Omental fat pad (tissue), 4 donors: ENCODE measurements around the gene TAF11L4. TPM values are rescaled to one million over a fixed set of nuclear protein-coding genes. Genes with fewer than 3 reads are reported as not detected.
"Not testable (repeated sequence)": the region's sequence is repeated elsewhere in the genome, so short reads cannot be mapped to it uniquely, and the experiment has no call there.

Source experiments
- ATAC-seq: fragments of 150-250 bp; one replicate; pipeline ENCODE4 v1.9.1; 2016; ENCODE audit warnings: mild to moderate bottlenecking, moderate library complexity; ENCODE audit not compliant: low FRiP score
- DNase-seq: peaks from one replicate; pipeline ENCODE4 v3.0.0-alpha.2; 2019; ENCODE audit warnings: low spot score
- CTCF ChIP-seq, 3 donors: fragments of 450-650 bp; IDR thresholded peaks; one replicate each; pipeline ENCODE4 v1.5.1; 2016 to 2017; ENCODE audit warnings: antibody characterized with exemption in 3 of 3, mild to moderate bottlenecking in 3 of 3, moderate library complexity in 2 of 3
- small RNA-seq: library from RNA; depleted of rRNA; stranded (forward); fragments of <200 nt; gene quantifications from one replicate; pipeline ENCODE3, GENCODE V24; 2016
- total RNA-seq, 4 donors: library from RNA; depleted of rRNA; stranded (reverse); fragments of >200 nt; gene quantifications; one replicate each; pipeline ENCODE4 v1.1.0, GENCODE V29; 2016

The TAF11L4 gene
- total RNA-seq, 4 donors from 2014 or later: not detected

- ATAC-seq: no peak
- no peak for TF ChIP-seq CTCF (IDR thresholded peaks at IDR 0.05)
- no peak for DNase-seq
Measured at GRCh38 chr5:17492770-17493169, 28.8 kb upstream of the TAF11L4 start.

GRCh38 chr5:17497446-17497845 is 24.2 kb upstream of the TAF11L4 start:
- ATAC-seq: no peak
- no peak for TF ChIP-seq CTCF (IDR thresholded peaks at IDR 0.05)

GRCh38 chr5:17497931-17498330 is 23.7 kb upstream of the TAF11L4 start, which contains the start of gene TAF11L2:
Gene TAF11L2, plus strand, starts transcription at chr5:17498231.
- DNase-seq, ATAC-seq: not testable (repeated sequence)

More at GRCh38 chr5:17497446-17497845, 24.2 kb upstream of the TAF11L4 start:
- no peak for DNase-seq

- no peak for ATAC-seq
- TF ChIP-seq CTCF (IDR thresholded peaks at IDR 0.05): no peak
Measured at GRCh38 chr5:17511775-17512325, 9.8 kb upstream of the TAF11L4 start.

GRCh38 chr5:17517526-17517925 is 4.1 kb upstream of the TAF11L4 start:
- DNase-seq, ATAC-seq: not testable (repeated sequence)

More at GRCh38 chr5:17511775-17512325, 9.8 kb upstream of the TAF11L4 start:
- no peak for DNase-seq

GRCh38 chr5:17518067-17518466 is 3.5 kb upstream of the TAF11L4 start, which contains the start of gene TAF11L3:
Gene TAF11L3, plus strand, starts transcription at chr5:17518367.
- DNase-seq, ATAC-seq: not testable (repeated sequence)

- not testable (repeated sequence) for DNase-seq, ATAC-seq
Measured at GRCh38 chr5:17519508-17519907, 2.1 kb upstream of the TAF11L4 start.

- DNase-seq, ATAC-seq: not testable (repeated sequence)
Measured at GRCh38 chr5:17524935-17525334, 3.3 kb downstream of the TAF11L4 start, which contains the start of gene TAF11L5. Gene TAF11L5, plus strand, starts transcription at chr5:17525235.

GRCh38 chr5:17526504-17526903 is 4.9 kb downstream of the TAF11L4 start:
- not testable (repeated sequence) for DNase-seq, ATAC-seq

GRCh38 chr5:17528369-17528768 is 6.8 kb downstream of the TAF11L4 start, which contains the start of gene TAF11L6:
Gene TAF11L6, plus strand, starts transcription at chr5:17528669.
- DNase-seq, ATAC-seq: not testable (repeated sequence)

Small RNAs within 50 kb of the gene (small RNA-seq; reads per million reads assigned to genes)
- gene AC106774.3: not detected

Other genes starting within 250 kb of the TAF11L4 start
- gene TAF11L2, start 23.6 kb upstream of the TAF11L4 start, total RNA-seq: not detected
- gene TAF11L3, start 3.4 kb upstream of the TAF11L4 start, total RNA-seq: not detected
- gene TAF11L5, start 3.4 kb downstream of the TAF11L4 start, total RNA-seq: not detected
- gene TAF11L6, start 6.9 kb downstream of the TAF11L4 start, total RNA-seq: not detected
- not detected for gene TAF11L7, start 64.0 kb downstream of the TAF11L4 start, total RNA-seq
- not detected for gene TAF11L8, start 69.2 kb downstream of the TAF11L4 start, total RNA-seq
- not detected for gene TAF11L9, start 72.6 kb downstream of the TAF11L4 start, total RNA-seq
- not detected for gene TAF11L10, start 76.0 kb downstream of the TAF11L4 start, total RNA-seq
- not detected for gene TAF11L11, start 82.4 kb downstream of the TAF11L4 start, total RNA-seq
- not detected for gene TAF11L12, start 88.6 kb downstream of the TAF11L4 start, total RNA-seq
- gene TAF11L13, start 110.3 kb downstream of the TAF11L4 start, total RNA-seq: not detected
- gene TAF11L14, start 112.7 kb downstream of the TAF11L4 start, total RNA-seq: not detected